ENCODE measurements around the gene HMMR.
"Not testable (repeated sequence)": the region's sequence is repeated elsewhere in the genome, so short reads cannot be mapped to it uniquely, and the experiment has no call there.

The HMMR gene

GRCh38 chr5:163460562-163461171, at the start of gene HMMR:
TSS of gene HMMR (plus strand) at chr5:163460632. CDS start at chr5:163460693, 61 bp downstream.
- no peak for TF ChIP-seq EZH2 (optimal IDR thresholded peaks at IDR 0.05; ENCODE audit: low read depth, low read length)
- no peak for TF ChIP-seq CTCF (IDR thresholded peaks at IDR 0.05; ENCODE audit: low read length)
- no peak for TF ChIP-seq EZH2phosphoT487 (IDR thresholded peaks at IDR 0.05; ENCODE audit: low read length)
- Histone ChIP-seq H3K36me3 (replicated peaks; ENCODE audit: insufficient read depth, low read length) (no peaks in the 10 kb centered on the region; the same call in 1 of the 2 replicates), H3K9me2 (replicated peaks; ENCODE audit: insufficient read depth, low read length) (no peaks in the 10 kb centered on the region), H3K9ac (ENCODE audit: low read length) (peak within 1 kb of the TSS; percentile 97), H3K27ac (ENCODE audit: low read length) (peak within 1 kb of the TSS; percentile 98), H3K4me3 (ENCODE audit: low read length) (peak within 1 kb of the TSS; percentile 94), H3K4me1 (ENCODE audit: low read length) (no peaks in the 10 kb centered on the region), H3K9me3 (replicated peaks; ENCODE audit: insufficient read depth, low read length) (no peaks in the 10 kb centered on the region), H3K79me2 (ENCODE audit: low read length) (peaks cover 65% of the 10 kb centered on the region), H3K4me2 (ENCODE audit: low read depth, low read length) (peak within 1 kb of the TSS; percentile 86), H3K27me3 (replicated peaks; ENCODE audit: insufficient read depth, low read length) (no peaks in the 10 kb centered on the region), H3F3A (ENCODE audit: insufficient read depth, low read length) (peaks cover 33% of the 10 kb centered on the region), H2AFZ (ENCODE audit: low read length) (peak within 1 kb of the TSS; percentile 91), H4K20me1 (ENCODE audit: insufficient read depth, low read length) (no peaks in the 10 kb centered on the region)
- DNase-seq = peak; percentile 33

- H3K9ac ChIP-seq (ENCODE audit: low read length); H3K79me2 ChIP-seq (ENCODE audit: low read length); H4K20me1 ChIP-seq (ENCODE audit: insufficient read depth, low read length); H3K36me3 ChIP-seq (replicated peaks; ENCODE audit: insufficient read depth, low read length); H3K4me2 ChIP-seq (ENCODE audit: low read depth, low read length); H3K9me3 ChIP-seq (replicated peaks; ENCODE audit: insufficient read depth, low read length); H3K27me3 ChIP-seq (replicated peaks; ENCODE audit: insufficient read depth, low read length); H3K9me2 ChIP-seq (replicated peaks; ENCODE audit: insufficient read depth, low read length); DNase-seq; H2AFZ ChIP-seq (ENCODE audit: low read length); H3K4me3 ChIP-seq (ENCODE audit: low read length); H3F3A ChIP-seq (ENCODE audit: insufficient read depth, low read length); H3K27ac ChIP-seq (ENCODE audit: low read length); H3K4me1 ChIP-seq (ENCODE audit: low read length): not testable (repeated sequence)
Observed at GRCh38 chr5:163415673-163416072, 44.8 kb upstream of the HMMR start.

GRCh38 chr5:163424836-163425235, 35.6 kb upstream of the HMMR start:
- no peaks in the 10 kb centered on the region for H3K36me3 ChIP-seq (replicated peaks; ENCODE audit: insufficient read depth, low read length)
- H3F3A ChIP-seq (ENCODE audit: insufficient read depth, low read length) = no peaks in the 10 kb centered on the region
- no peaks in the 10 kb centered on the region for H3K4me1 ChIP-seq (ENCODE audit: low read length)
- no peaks in the 10 kb centered on the region for H3K9me3 ChIP-seq (replicated peaks; ENCODE audit: insufficient read depth, low read length)
- TF ChIP-seq EZH2phosphoT487 (IDR thresholded peaks at IDR 0.05; ENCODE audit: low read length) (no peak), EZH2 (optimal IDR thresholded peaks at IDR 0.05; ENCODE audit: low read depth, low read length) (no peak), CTCF (IDR thresholded peaks at IDR 0.05; ENCODE audit: low read length) (no peak)
- H3K79me2 ChIP-seq (ENCODE audit: low read length) = no peaks in the 10 kb centered on the region
- no peak overlapping the region for H3K27ac ChIP-seq (ENCODE audit: low read length)
- H4K20me1 ChIP-seq (ENCODE audit: insufficient read depth, low read length) = no peaks in the 10 kb centered on the region
- H3K9me2 ChIP-seq (replicated peaks; ENCODE audit: insufficient read depth, low read length) = no peaks in the 10 kb centered on the region
- no peak overlapping the region for H3K9ac ChIP-seq (ENCODE audit: low read length)
- no peak overlapping the region for H3K4me2 ChIP-seq (ENCODE audit: low read depth, low read length)
- DNase-seq = no peak
- H3K4me3 ChIP-seq (ENCODE audit: low read length) = no peak overlapping the region
- no peak overlapping the region for H2AFZ ChIP-seq (ENCODE audit: low read length)
- no peaks in the 10 kb centered on the region for H3K27me3 ChIP-seq (replicated peaks; ENCODE audit: insufficient read depth, low read length)

- not testable (repeated sequence) for H4K20me1 ChIP-seq (ENCODE audit: insufficient read depth, low read length); H3K4me2 ChIP-seq (ENCODE audit: low read depth, low read length); H3K9ac ChIP-seq (ENCODE audit: low read length); H2AFZ ChIP-seq (ENCODE audit: low read length); H3K27me3 ChIP-seq (replicated peaks; ENCODE audit: insufficient read depth, low read length); H3K4me3 ChIP-seq (ENCODE audit: low read length); H3K4me1 ChIP-seq (ENCODE audit: low read length); H3F3A ChIP-seq (ENCODE audit: insufficient read depth, low read length); H3K36me3 ChIP-seq (replicated peaks; ENCODE audit: insufficient read depth, low read length); H3K79me2 ChIP-seq (ENCODE audit: low read length); H3K9me3 ChIP-seq (replicated peaks; ENCODE audit: insufficient read depth, low read length); H3K9me2 ChIP-seq (replicated peaks; ENCODE audit: insufficient read depth, low read length); DNase-seq; H3K27ac ChIP-seq (ENCODE audit: low read length)
Observed at GRCh38 chr5:163426128-163426527, 34.3 kb upstream of the HMMR start.
